Gastrocnemius medialis (tissue), 4 donors: Measurements from ENCODE around the gene AP1G1. TPM values are rescaled to one million over a fixed set of nuclear protein-coding genes. Genes with fewer than 3 reads are reported as not detected.

ENCODE experiments used
- ATAC-seq, 2 donors: fragments of 150-250 bp; one replicate each; pipeline ENCODE4 v1.9.1; 2016
- DNase-seq, 2 donors: peaks; one replicate each; pipeline ENCODE4 v3.0.0-alpha.2; 2019
- H3K27ac ChIP-seq, 4 donors: fragments of 200-600 bp; sonication (generic); 1 replicate in 1 of 4; 2 replicates in 3 of 4; pipeline ENCODE4 v1.5.1; 2016 to 2018; ENCODE audit warnings: mild to moderate bottlenecking in 2 of 4, moderate library complexity in 1 of 4
- H3K27me3 ChIP-seq, 3 donors: fragments of 200-600 bp; sonication (generic) in 2 of 3; 1 replicate in 1 of 3; 2 replicates in 2 of 3; pipeline versions ENCODE4 v1.5.1 to v1.6.0; 2016 to 2019; ENCODE audit warnings: mild to moderate bottlenecking in 1 of 3, moderate library complexity in 1 of 3
- H3K36me3 ChIP-seq, 2 donors: fragments of 200-600 bp; sonication (generic) in 1 of 2; one replicate each; pipeline ENCODE4 v1.5.1; 2017 to 2018
- H3K4me1 ChIP-seq, 2 donors: fragments of 200-600 bp; sonication (generic) in 1 of 2; one replicate each; pipeline ENCODE4 v1.5.1; 2016 to 2017; ENCODE audit warnings: mild to moderate bottlenecking in 2 of 2
- H3K4me3 ChIP-seq, 4 donors: fragments of 200-600 bp; sonication (generic) in 3 of 4; 1 replicate in 1 of 4; 2 replicates in 3 of 4; pipeline ENCODE4 v1.5.1; 2016 to 2019; ENCODE audit warnings: mild to moderate bottlenecking in 2 of 4
- H3K9me3 ChIP-seq, 3 donors: fragments of 200-600 bp; sonication (generic) in 2 of 3; 1 replicate in 1 of 3; 2 replicates in 2 of 3; pipeline ENCODE4 v1.5.1; 2016 to 2019
- CTCF ChIP-seq, 5 experiments: fragments of 450-650 bp in 3 of 5; fragments of 200-600 bp in 2 of 5; sonication (generic) in 2 of 5; IDR thresholded peaks in 4 of 5; conservative IDR thresholded peaks in 1 of 5; 1 replicate in 4 of 5; 2 replicates in 1 of 5; pipeline ENCODE4 v1.5.1; 2016 to 2019; ENCODE audit warnings: antibody characterized with exemption in 5 of 5, mild to moderate bottlenecking in 3 of 5, moderate library complexity in 3 of 5
- POLR2A ChIP-seq, 2 donors: fragments of 450-650 bp; IDR thresholded peaks; one replicate each; pipeline ENCODE4 v1.6.1; 2017; ENCODE audit warnings: antibody characterized with exemption in 2 of 2, mild to moderate bottlenecking in 2 of 2, moderate library complexity in 2 of 2
- in situ Hi-C, 4 donors: fragments of 200-750 bp; cut with MboI; loops; one replicate each; pipeline versions ENCODE4 v1.15.0 to v1.8.0; 2017; ENCODE audit warnings: low sequenced_read_pairs in 4 of 4
- intact Hi-C: fragments of 100-400 bp; cut with DNase I; formaldehyde crosslinking; loops from one replicate; pipeline ENCODE4 v1.15.1; 2023; ENCODE audit warnings: low total_unique reads
- total RNA-seq, 4 donors: library from RNA; depleted of rRNA; stranded (reverse); fragments of >200 nt; gene quantifications; one replicate each; pipeline versions ENCODE4 v1.1.0 to v1.2.3, GENCODE V29; 2016

The AP1G1 gene
- total RNA-seq, 4 donors from 2014 or later, result 60.7 to 80.6 (median 66.3) TPM

- Histone ChIP-seq H3K4me3 (no peak overlapping the region), H3K36me3 (no peaks in the 10 kb centered on the region), H3K9me3 (no peaks in the 10 kb centered on the region), H3K4me1 (peaks cover 8 to 9% of the 10 kb centered on the region in 2 donors), H3K27me3 (no peaks in the 10 kb centered on the region), H3K27ac (no peak overlapping the region)
- ATAC-seq (no peak), DNase-seq (no peak)
- intact Hi-C loops, result no loop called here
- TF ChIP-seq CTCF (IDR thresholded peaks at IDR 0.05 in 4 of 5, conservative IDR thresholded peaks at IDR 0.05 in 1 of 5) (no peak), POLR2A (IDR thresholded peaks at IDR 0.05) (no peak)
- in situ Hi-C loops, result no loop called here
Measured at GRCh38 chr16:71703333-71703732, 105.3 kb downstream of the AP1G1 start.

GRCh38 chr16:71700831-71701230 lies 107.8 kb downstream of the AP1G1 start:
- H3K27ac ChIP-seq, result no peak overlapping the region
- DNase-seq (no peak), ATAC-seq (no peak)
- no peaks in the 10 kb centered on the region for H3K9me3 ChIP-seq
- in situ Hi-C loops, result no loop called here
- intact Hi-C loops, result no loop called here
- H3K4me3 ChIP-seq, result no peak overlapping the region
- H3K36me3 ChIP-seq, result no peaks in the 10 kb centered on the region
- no peak for TF ChIP-seq CTCF (IDR thresholded peaks at IDR 0.05 in 4 of 5, conservative IDR thresholded peaks at IDR 0.05 in 1 of 5)
- no peak for TF ChIP-seq POLR2A (IDR thresholded peaks at IDR 0.05)
- no peaks in the 10 kb centered on the region for H3K27me3 ChIP-seq
- H3K4me1 ChIP-seq, result no peaks in the 10 kb centered on the region

GRCh38 chr16:71698491-71698890 lies 110.1 kb downstream of the AP1G1 start:
- Histone ChIP-seq H3K27me3 (no peaks in the 10 kb centered on the region), H3K9me3 (no peaks in the 10 kb centered on the region), H3K4me3 (no peak overlapping the region), H3K27ac (no peak overlapping the region), H3K36me3 (no peaks in the 10 kb centered on the region), H3K4me1 (no peaks in the 10 kb centered on the region)
- in situ Hi-C loops (no loop called here), intact Hi-C loops (no loop called here)
- TF ChIP-seq POLR2A (IDR thresholded peaks at IDR 0.05) (no peak), CTCF (IDR thresholded peaks at IDR 0.05 in 4 of 5, conservative IDR thresholded peaks at IDR 0.05 in 1 of 5) (no peak)
- ATAC-seq (no peak), DNase-seq (no peak)

- TF ChIP-seq POLR2A (IDR thresholded peaks at IDR 0.05) (no peak), CTCF (IDR thresholded peaks at IDR 0.05 in 4 of 5, conservative IDR thresholded peaks at IDR 0.05 in 1 of 5) (no peak)
- H3K4me1 ChIP-seq, result no peaks in the 10 kb centered on the region
- no peak overlapping the region for H3K27ac ChIP-seq
- no peaks in the 10 kb centered on the region for H3K9me3 ChIP-seq
- intact Hi-C loops, result no loop called here
- no peak for DNase-seq
- no peaks in the 10 kb centered on the region for H3K27me3 ChIP-seq
- in situ Hi-C loops, result no loop called here
- no peak overlapping the region for H3K4me3 ChIP-seq
- no peak for ATAC-seq
- H3K36me3 ChIP-seq, result peaks cover 0 to 11% of the 10 kb centered on the region in 2 donors
Measured at GRCh38 chr16:71693164-71693563, 115.5 kb downstream of the AP1G1 start.

GRCh38 chr16:71689901-71690300 lies 118.7 kb downstream of the AP1G1 start:
- H3K36me3 ChIP-seq, result peaks cover 0 to 20% of the 10 kb centered on the region in 2 donors
- H3K27ac ChIP-seq, result no peak overlapping the region
- ATAC-seq (no peak), DNase-seq (no peak)
- TF ChIP-seq POLR2A (IDR thresholded peaks at IDR 0.05) (no peak), CTCF (IDR thresholded peaks at IDR 0.05 in 4 of 5, conservative IDR thresholded peaks at IDR 0.05 in 1 of 5) (no peak)
- H3K4me3 ChIP-seq, result no peak overlapping the region
- in situ Hi-C loops, result no loop called here
- no peaks in the 10 kb centered on the region for H3K9me3 ChIP-seq
- H3K4me1 ChIP-seq, result no peaks in the 10 kb centered on the region
- intact Hi-C loops, result no loop called here
- no peaks in the 10 kb centered on the region for H3K27me3 ChIP-seq
